ENCODE data around the gene JAG1. TPM values are rescaled to one million over a fixed set of nuclear protein-coding genes. Genes with fewer than 3 reads are reported as not detected.

The JAG1 gene
- total RNA-seq = 10 to 100 TPM; 30.7 to 41.9 (median 36.3) TPM

DNA sequence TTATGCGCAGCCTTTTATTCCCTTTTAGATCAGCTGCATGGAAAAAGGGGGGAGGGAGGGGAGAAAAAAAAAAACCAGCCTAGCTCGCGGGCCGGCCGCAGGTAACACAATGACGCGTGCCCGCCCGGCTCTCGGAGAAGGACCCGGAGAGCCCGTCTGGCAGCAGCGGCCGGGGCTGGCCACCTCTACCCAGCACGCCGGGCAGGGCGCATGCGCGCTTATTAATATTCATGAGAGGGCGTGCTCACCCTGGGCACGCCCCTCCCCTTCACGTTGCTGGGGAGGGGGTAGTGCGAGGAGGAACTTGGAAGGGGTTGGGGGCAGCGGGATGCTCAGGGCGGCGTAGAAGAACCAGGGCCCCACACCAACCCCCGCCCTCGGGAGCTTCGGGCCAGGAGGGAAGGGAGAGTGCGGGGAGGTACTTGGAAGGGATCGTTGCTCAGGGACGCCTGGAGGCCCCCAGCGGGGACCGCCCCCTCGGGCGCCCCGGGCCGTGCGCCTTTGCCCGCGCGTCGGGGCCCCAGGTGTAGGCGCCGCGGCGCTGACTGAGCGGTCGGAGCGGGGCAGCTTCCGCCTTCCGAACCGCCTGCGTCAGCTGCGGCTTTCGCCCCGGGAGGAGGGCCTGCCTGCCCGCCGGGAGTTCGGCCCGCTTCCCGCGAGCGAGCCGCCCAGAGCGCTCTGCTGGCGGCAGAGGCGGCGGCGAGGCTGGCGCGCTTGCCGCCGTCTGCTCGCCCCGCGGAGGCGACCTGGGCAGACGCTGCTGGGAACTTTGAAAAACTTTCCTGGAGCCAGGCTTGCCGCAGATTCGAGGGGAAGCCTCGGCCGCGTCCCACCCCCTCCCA lies at the start of gene JAG1:
JAG1 (minus strand) TSS at position 158 of the 842 bp plus-strand sequence. CDS start 469 bp downstream, outside the sequence.
- WGBS = under 1% methylated on average over 43 of the region's 84 CpGs
- Histone ChIP-seq H3K36me3 (peaks cover 0 to 7% (median 0%) of the 10 kb centered on the region in 4 donors), H3K27me3 (peaks cover 0 to 31% (median 0%) of the 10 kb centered on the region in 4 donors), H3K4me3 (peak within 1 kb of the TSS; percentile 67 to 78 (median 72)), H3K9me3 (no peaks in the 10 kb centered on the region), H3K4me1 (peaks cover 7 to 60% (median 48%) of the 10 kb centered on the region in 4 donors), H3K27ac (replicated peaks in 1 of 4) (peak within 1 kb of the TSS; percentile 79 to 99 (median 93))
- TF ChIP-seq, protein P1, sequence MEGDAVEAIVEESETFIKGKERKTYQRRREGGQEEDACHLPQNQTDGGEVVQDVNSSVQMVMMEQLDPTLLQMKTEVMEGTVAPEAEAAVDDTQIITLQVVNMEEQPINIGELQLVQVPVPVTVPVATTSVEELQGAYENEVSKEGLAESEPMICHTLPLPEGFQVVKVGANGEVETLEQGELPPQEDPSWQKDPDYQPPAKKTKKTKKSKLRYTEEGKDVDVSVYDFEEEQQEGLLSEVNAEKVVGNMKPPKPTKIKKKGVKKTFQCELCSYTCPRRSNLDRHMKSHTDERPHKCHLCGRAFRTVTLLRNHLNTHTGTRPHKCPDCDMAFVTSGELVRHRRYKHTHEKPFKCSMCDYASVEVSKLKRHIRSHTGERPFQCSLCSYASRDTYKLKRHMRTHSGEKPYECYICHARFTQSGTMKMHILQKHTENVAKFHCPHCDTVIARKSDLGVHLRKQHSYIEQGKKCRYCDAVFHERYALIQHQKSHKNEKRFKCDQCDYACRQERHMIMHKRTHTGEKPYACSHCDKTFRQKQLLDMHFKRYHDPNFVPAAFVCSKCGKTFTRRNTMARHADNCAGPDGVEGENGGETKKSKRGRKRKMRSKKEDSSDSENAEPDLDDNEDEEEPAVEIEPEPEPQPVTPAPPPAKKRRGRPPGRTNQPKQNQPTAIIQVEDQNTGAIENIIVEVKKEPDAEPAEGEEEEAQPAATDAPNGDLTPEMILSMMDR (IDR thresholded peaks at IDR 0.05) = no peak
- TF ChIP-seq EP300 (IDR thresholded peaks at IDR 0.05) (no peak), POLR2AphosphoS5 (IDR thresholded peaks at IDR 0.05) (peak; percentile 84 to 97), POLR2A (IDR thresholded peaks at IDR 0.05; ENCODE audit: low read depth) (peak; percentile 78)
- peak; percentile 95 for DNase-seq (ENCODE audit: extremely low spot score)
- intact Hi-C loops (cut with DNase I) = loop anchor here (5.0 kb wide), 2 partner anchors 72 to 237 kb away; partner anchors contain the start of gene SLX4IP

DNA sequence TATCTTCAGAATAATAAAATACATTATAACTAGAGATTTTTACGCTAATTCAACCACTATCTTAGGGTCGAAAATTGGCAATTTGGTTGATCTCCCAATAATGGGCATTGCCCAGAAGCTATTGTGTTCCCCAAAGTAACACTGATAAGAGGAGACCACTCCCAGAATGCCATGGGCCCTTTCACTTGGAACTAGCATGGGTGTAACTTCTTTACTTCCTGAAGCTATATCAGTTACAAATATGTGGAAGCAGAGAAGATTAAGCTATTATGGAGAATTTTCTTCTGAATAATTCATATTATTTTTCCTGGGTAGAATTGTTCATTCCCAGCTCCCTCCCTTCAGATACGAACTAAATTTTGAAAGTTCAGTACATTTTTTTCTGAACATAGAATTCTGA lies 48.2 kb upstream of the JAG1 start:
- Histone ChIP-seq H3K4me3 (no peak overlapping the region), H3K27me3 (peaks cover 0 to 6% (median 0%) of the 10 kb centered on the region in 4 donors), H3K4me1 (peaks cover 0 to 11% (median 0%) of the 10 kb centered on the region in 4 donors), H3K36me3 (no peaks in the 10 kb centered on the region), H3K9me3 (no peaks in the 10 kb centered on the region), H3K27ac (replicated peaks in 1 of 4) (no peak overlapping the region)
- no peak for DNase-seq (ENCODE audit: extremely low spot score)
- 86% methylated on average over 3 of the region's 3 CpGs for WGBS
- TF ChIP-seq POLR2A (IDR thresholded peaks at IDR 0.05; ENCODE audit: low read depth) (no peak), EP300 (IDR thresholded peaks at IDR 0.05) (no peak), POLR2AphosphoS5 (IDR thresholded peaks at IDR 0.05) (no peak)
- TF ChIP-seq, protein P1 (IDR thresholded peaks at IDR 0.05) = no peak
- intact Hi-C loops (cut with DNase I) = no loop called here

DNA sequence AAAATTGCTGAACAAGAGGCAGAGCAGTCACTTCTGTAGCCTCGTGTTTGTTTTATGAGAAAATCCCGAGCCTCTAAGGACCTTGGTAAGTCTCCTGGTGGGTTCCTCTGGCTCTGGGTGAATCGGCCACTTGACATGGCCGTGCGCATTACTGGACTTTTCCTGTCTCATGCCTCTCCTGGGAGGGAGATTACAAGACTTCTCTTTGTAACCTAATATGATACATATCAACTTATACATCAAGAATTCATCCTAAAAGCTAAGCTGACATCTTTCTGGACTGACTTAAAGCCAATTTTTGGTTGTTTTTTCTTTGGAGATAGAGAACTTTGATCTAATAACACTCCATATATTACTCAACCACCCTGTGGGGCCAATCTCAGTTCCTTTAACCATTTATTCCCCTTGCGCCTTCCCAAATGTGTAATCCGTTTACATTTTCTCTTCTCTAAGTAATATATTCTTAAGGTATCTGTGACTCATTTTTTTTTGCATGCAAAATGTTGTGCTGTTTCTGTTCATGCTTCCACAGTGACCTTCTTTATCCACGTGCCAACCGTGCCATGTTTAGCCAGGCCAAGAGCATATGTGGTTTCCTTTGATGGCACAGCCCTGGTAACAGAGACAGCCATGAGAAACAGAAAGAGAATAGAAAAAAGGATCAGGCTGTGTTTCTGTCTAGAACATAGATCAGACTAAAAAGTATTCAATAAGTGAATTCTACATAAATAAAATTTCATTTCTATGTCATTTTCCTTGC lies 47.5 kb upstream of the JAG1 start:
- no peaks in the 10 kb centered on the region for H3K36me3 ChIP-seq
- no peak for DNase-seq (ENCODE audit: extremely low spot score)
- H3K4me3 ChIP-seq = no peak overlapping the region
- no peaks in the 10 kb centered on the region for H3K9me3 ChIP-seq
- intact Hi-C loops (cut with DNase I) = no loop called here
- H3K27me3 ChIP-seq = peaks cover 0 to 6% (median 0%) of the 10 kb centered on the region in 4 donors
- H3K27ac ChIP-seq (replicated peaks in 1 of 4) = no peak overlapping the region
- TF ChIP-seq, protein P1 (IDR thresholded peaks at IDR 0.05) = no peak
- no peak for TF ChIP-seq POLR2A (IDR thresholded peaks at IDR 0.05; ENCODE audit: low read depth)
- TF ChIP-seq EP300 (IDR thresholded peaks at IDR 0.05) = no peak
- TF ChIP-seq POLR2AphosphoS5 (IDR thresholded peaks at IDR 0.05) = no peak
- 74% methylated on average over 9 of the region's 9 CpGs for WGBS
- peaks cover 0 to 17% (median 0%) of the 10 kb centered on the region in 4 donors for H3K4me1 ChIP-seq

DNA sequence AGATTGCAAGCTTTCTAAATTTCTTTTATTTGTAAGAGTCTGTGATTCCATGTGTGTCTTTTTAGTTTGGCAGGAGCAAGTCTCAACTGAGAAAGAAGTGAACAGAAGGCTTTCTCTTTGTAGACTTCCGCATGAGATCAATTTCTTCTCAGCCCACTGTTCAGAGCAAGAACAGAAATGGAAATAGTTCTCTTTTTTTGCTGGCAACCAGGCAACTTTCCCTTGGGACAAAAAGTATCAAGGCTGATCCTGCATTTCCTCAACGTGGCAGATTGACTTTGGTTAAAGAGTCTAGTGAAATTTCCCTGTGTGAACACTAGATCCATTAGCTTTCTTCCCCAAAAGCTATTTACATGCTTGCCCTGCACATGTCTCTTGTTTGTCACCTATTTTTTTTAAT lies 46.8 kb upstream of the JAG1 start:
- 48% methylated on average over 2 of the region's 2 CpGs for WGBS
- H3K27me3 ChIP-seq = peaks cover 0 to 6% (median 0%) of the 10 kb centered on the region in 4 donors
- TF ChIP-seq POLR2A (IDR thresholded peaks at IDR 0.05; ENCODE audit: low read depth) (no peak), POLR2AphosphoS5 (IDR thresholded peaks at IDR 0.05) (no peak), EP300 (IDR thresholded peaks at IDR 0.05) (no peak)
- TF ChIP-seq, protein P1 (IDR thresholded peaks at IDR 0.05) = no peak
- no peak for DNase-seq (ENCODE audit: extremely low spot score)
- no peak overlapping the region for H3K4me3 ChIP-seq
- no peaks in the 10 kb centered on the region for H3K9me3 ChIP-seq
- intact Hi-C loops (cut with DNase I) = no loop called here
- peaks cover 0 to 21% (median 0%) of the 10 kb centered on the region in 4 donors for H3K4me1 ChIP-seq
- H3K36me3 ChIP-seq = no peaks in the 10 kb centered on the region
- no peak overlapping the region for H3K27ac ChIP-seq (replicated peaks in 1 of 4)

Measured in esophagus muscularis mucosa (tissue), 4 donors.